IMR-90 (cell line): ENCODE data around the gene HIC2. TPM values are rescaled to one million over a fixed set of nuclear protein-coding genes. Genes with fewer than 3 reads are reported as not detected.
"Not testable (repeated sequence)": the region's sequence is repeated elsewhere in the genome, so short reads cannot be mapped to it uniquely, and the experiment has no call there.

Experiments
- ATAC-seq: fragments of 200-7000 bp; cut with Tn5 transposase; 2 replicates; pipeline ENCODE4 v1.9.1; 2020; ENCODE audit warnings: low read depth, mild to moderate bottlenecking, moderate library complexity
- BruUV-seq: library from RNA; stranded (reverse); fragments of 400-500 nt; replicated peaks from 2 replicates; lab custom pipeline; 2021; lab: Mats Ljungman, UMichigan
- CTCF ChIA-PET: fragments of 300-600 bp; formaldehyde crosslinking; extraction: SDS; loops from one replicate; lab custom pipeline; 2021; ENCODE audit warnings: antibody characterized with exemption; lab: Yijun Ruan, JAX
- POLR2A ChIA-PET: fragments of 300-600 bp; sonication (Branson Sonifier 250); formaldehyde crosslinking; loops from one replicate; lab custom pipeline; 2022; ENCODE audit warnings: antibody characterized with exemption; ENCODE audit not compliant: unreplicated experiment; lab: Charles Lee
- DNase-seq: peaks from one replicate; pipeline ENCODE4 v3.0.0; 2013
- H2AFZ ChIP-seq: replicated peaks from 2 replicates; pipeline ENCODE3; 2013; ENCODE audit warnings: low read length, mild to moderate bottlenecking; ENCODE audit not compliant: poor library complexity
- H2AK5ac ChIP-seq: 2 replicates; pipeline ENCODE4 v1.6.1; 2013; ENCODE audit warnings: low read depth, low read length, inconsistent platforms
- H2AK9ac ChIP-seq: replicated peaks from 2 replicates; pipeline ENCODE3; 2013; ENCODE audit warnings: mild to moderate bottlenecking, low read depth, low read length, moderate library complexity; ENCODE audit not compliant: poor library complexity
- H2BK120ac ChIP-seq: 2 replicates; pipeline ENCODE4 v1.6.1; 2013; ENCODE audit warnings: low read depth, low read length, inconsistent platforms
- H2BK15ac ChIP-seq: 3 replicates; pipeline ENCODE4 v1.6.1; 2013; ENCODE audit warnings: low read depth, low read length, inconsistent platforms
- H2BK20ac ChIP-seq: 2 replicates; pipeline ENCODE4 v1.6.1; 2013; ENCODE audit warnings: low read depth, mild to moderate bottlenecking, inconsistent platforms, low read length, moderate library complexity
- H2BK5ac ChIP-seq: 2 replicates; pipeline ENCODE4 v1.6.1; 2013; ENCODE audit warnings: mild to moderate bottlenecking, low read depth, low read length, inconsistent platforms; ENCODE audit not compliant: poor library complexity, severe bottlenecking
- H3K14ac ChIP-seq: replicated peaks from 2 replicates; pipeline ENCODE4 v1.6.1; 2013; ENCODE audit warnings: low read depth, low read length, inconsistent platforms
- H3K18ac ChIP-seq: 2 replicates; pipeline ENCODE4 v1.6.1; 2013; ENCODE audit warnings: low read depth, low read length, control low read depth
- H3K23ac ChIP-seq: 2 replicates; pipeline ENCODE4 v1.6.1; 2013; ENCODE audit warnings: low read depth, low read length, inconsistent platforms
- H3K27ac ChIP-seq: 2 replicates; pipeline ENCODE4 v1.5.1; 2013; ENCODE audit warnings: mild to moderate bottlenecking, control low read depth, low read length; ENCODE audit not compliant: insufficient read depth
- H3K27me3 ChIP-seq: 2 replicates; pipeline ENCODE4 v1.6.1; 2013; ENCODE audit warnings: low read length; ENCODE audit not compliant: control insufficient read depth, insufficient read depth
- H3K36me3 ChIP-seq: 2 replicates; pipeline ENCODE4 v1.6.1; 2013; ENCODE audit warnings: low read length, mixed read lengths; ENCODE audit not compliant: control insufficient read depth, insufficient read depth
- H3K4ac ChIP-seq: 2 replicates; pipeline ENCODE4 v1.6.1; 2013; ENCODE audit warnings: low read depth, low read length, inconsistent platforms
- H3K4me1 ChIP-seq: 2 replicates; pipeline ENCODE4 v1.6.1; 2013; ENCODE audit warnings: low read length, mixed read lengths; ENCODE audit not compliant: control insufficient read depth, insufficient read depth
- H3K4me2 ChIP-seq: 2 replicates; pipeline ENCODE4 v1.6.1; 2013; ENCODE audit warnings: low read depth, mild to moderate bottlenecking, control low read depth, low read length, moderate library complexity
- H3K4me3 ChIP-seq: 2 replicates; pipeline ENCODE4 v1.5.1; 2013; ENCODE audit warnings: low read depth, mild to moderate bottlenecking, control low read depth, low read length, moderate library complexity; ENCODE audit not compliant: insufficient read depth
- H3K56ac ChIP-seq: 2 replicates; pipeline ENCODE4 v1.6.1; 2013; ENCODE audit warnings: low read length, inconsistent platforms; ENCODE audit not compliant: insufficient read depth; ENCODE audit errors: extremely low read depth
- H3K79me1 ChIP-seq, 2 experiments: 2 replicates each; pipeline ENCODE4 v1.6.1; 2013; ENCODE audit warnings: low read length in 2 of 2, inconsistent platforms in 1 of 2, low read depth in 1 of 2
- H3K9ac ChIP-seq: 2 replicates; pipeline ENCODE4 v1.6.1; 2013; ENCODE audit warnings: low read depth, low read length, control low read depth
- H3K9me1 ChIP-seq: 2 replicates; pipeline ENCODE4 v1.6.1; 2013; ENCODE audit warnings: low read length, inconsistent platforms; ENCODE audit not compliant: insufficient read depth
- H3K9me3 ChIP-seq: 2 replicates; pipeline ENCODE4 v1.6.1; 2013; ENCODE audit warnings: low read length; ENCODE audit not compliant: control insufficient read depth, insufficient read depth
- H4K20me1 ChIP-seq: 2 replicates; pipeline ENCODE4 v1.6.1; 2013; ENCODE audit warnings: low read length, inconsistent platforms; ENCODE audit not compliant: insufficient read depth
- H4K5ac ChIP-seq: 2 replicates; pipeline ENCODE4 v1.6.1; 2013; ENCODE audit warnings: mild to moderate bottlenecking, low read depth, low read length, control low read depth
- H4K8ac ChIP-seq, 2 experiments: 2 replicates each; pipeline ENCODE4 v1.6.1; 2013; ENCODE audit warnings: low read depth in 2 of 2, low read length in 2 of 2, control low read depth in 1 of 2, inconsistent platforms in 1 of 2
- H4K91ac ChIP-seq: 2 replicates; pipeline ENCODE4 v1.6.1; 2013; ENCODE audit warnings: low read depth, low read length, inconsistent platforms; ENCODE audit not compliant: insufficient read depth
- WGBS, 2 experiments: methylation state at CpG; one replicate each; pipeline versions ENCODE4 v1.1.5 to v1.1.7; 2013; ENCODE audit warnings: missing lambda C conversion rate in 2 of 2; ENCODE audit not compliant: insufficient read length in 1 of 2; ENCODE audit errors: extremely low coverage in 2 of 2; 5-methylcytosine and 5-hydroxymethylcytosine counted together
- dilution Hi-C: fragments of 300-500 bp; cut with HindIII; formaldehyde crosslinking; loops from one replicate; pipeline ENCODE4 v1.14.3; 2018; ENCODE audit warnings: low sequenced_read_pairs; ENCODE audit not compliant: unreplicated experiment
- in situ Hi-C: fragments of 300-500 bp; cut with MboI; formaldehyde crosslinking; loops from 3 replicates; pipeline ENCODE4 v1.14.3; 2019; ENCODE audit warnings: low sequenced_read_pairs, inconsistent platforms, mixed read lengths
- intact Hi-C: fragments of 100-400 bp; cut with micrococcal nuclease; formaldehyde crosslinking; loops from 2 replicates; pipeline ENCODE4 v1.10.0; 2022
- polyA plus RNA-seq, 3 experiments: library from polyadenylated mRNA; depleted of rRNA; stranded (reverse); fragments of >200 nt; gene quantifications; 2 replicates each; pipeline ENCODE4 v1.2.3, GENCODE V29; 2012; ENCODE audit warnings: low replicate concordance in 1 of 3
- total RNA-seq: library from RNA; depleted of rRNA; stranded (reverse); fragments of >200 nt; gene quantifications from 2 replicates; pipeline ENCODE4 v1.2.3, GENCODE V29; 2012

HIC2 gene
- total and polyA plus RNA-seq, 2 of the 4 experiments (the other 2 are of a cell fraction), result 1.4 to 2.4 TPM

DNA sequence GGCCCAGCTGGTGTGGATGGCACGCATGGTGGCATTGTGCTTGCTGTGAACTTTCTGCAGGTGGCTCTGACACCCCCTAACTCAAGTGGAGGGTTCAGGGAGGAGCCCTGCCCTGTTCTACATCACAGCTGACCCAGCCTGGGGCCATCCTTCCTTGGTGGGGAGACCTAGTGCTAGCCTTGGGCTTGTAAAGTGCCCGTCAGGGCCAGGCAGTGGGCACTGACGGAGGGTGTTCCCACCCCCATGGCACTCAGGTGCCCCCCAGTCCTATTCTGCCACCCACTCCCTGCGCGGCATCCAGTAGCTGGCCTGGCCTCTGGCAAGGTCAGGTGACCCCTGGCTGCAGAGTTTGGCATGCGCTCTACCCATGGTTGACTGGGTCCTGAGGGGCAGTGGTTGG, 24.0 kb downstream of the HIC2 start:
- dilution Hi-C loops, result not testable (repeated sequence)

DNA sequence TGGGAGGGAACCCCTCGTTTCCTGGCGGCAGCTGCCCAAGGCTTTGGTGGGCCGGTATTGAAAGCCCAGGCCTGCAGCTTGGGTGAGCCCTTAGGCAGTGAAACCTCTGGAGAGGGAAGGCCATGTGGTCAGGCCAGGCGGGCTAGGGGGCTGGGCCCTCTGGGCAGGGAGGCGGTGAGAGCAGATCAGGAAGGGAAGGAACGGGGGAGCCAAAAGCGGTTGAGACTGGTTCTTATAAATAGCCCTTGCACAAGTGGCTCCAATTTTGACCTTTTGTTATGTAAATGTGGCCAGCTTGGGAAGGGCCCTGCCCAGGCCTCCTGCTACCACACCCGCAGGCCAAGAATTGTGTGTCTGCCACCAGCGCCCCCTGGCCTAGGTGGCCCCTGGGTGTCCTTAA, 25.0 kb downstream of the HIC2 start:
- H2AFZ ChIP-seq, DNase-seq, H3K4ac ChIP-seq, CTCF ChIA-PET, H3K27me3 ChIP-seq, H3K56ac ChIP-seq, ATAC-seq, intact Hi-C loops, H2AK5ac ChIP-seq, H3K9me1 ChIP-seq, H2BK120ac ChIP-seq, H3K4me2 ChIP-seq, H3K9ac ChIP-seq, H2BK15ac ChIP-seq, H4K91ac ChIP-seq, dilution Hi-C loops, H3K18ac ChIP-seq, in situ Hi-C loops, H3K9me3 ChIP-seq, H2AK9ac ChIP-seq, H3K23ac ChIP-seq, H3K4me3 ChIP-seq, POLR2A ChIA-PET, H3K27ac ChIP-seq, H3K14ac ChIP-seq, H4K8ac ChIP-seq, BruUV-seq, H2BK20ac ChIP-seq, H4K5ac ChIP-seq, H2BK5ac ChIP-seq, H3K4me1 ChIP-seq: not testable (repeated sequence)
- WGBS, 2 experiments, result no CpG with 5 or more reads among the region's 9 CpGs
- Histone ChIP-seq H3K79me1 (peaks cover 4 to 22% of the 10 kb centered on the region in 2 experiments; a peak in 3 of 4 replicates), H3K36me3 (peaks cover 33% of the 10 kb centered on the region), H4K20me1 (peaks cover 20% of the 10 kb centered on the region; the same call in 1 of the 2 replicates)

More for the DNA sequence above, 24.0 kb downstream of the HIC2 start:
- H4K5ac ChIP-seq, H2BK120ac ChIP-seq, H2BK15ac ChIP-seq, H2AK9ac ChIP-seq, H3K27ac ChIP-seq, H3K4me3 ChIP-seq, H2AFZ ChIP-seq, H2BK20ac ChIP-seq, intact Hi-C loops, H4K8ac ChIP-seq, CTCF ChIA-PET, H3K9me3 ChIP-seq, H3K4ac ChIP-seq, H3K56ac ChIP-seq, in situ Hi-C loops, H2AK5ac ChIP-seq, H3K9ac ChIP-seq, H4K91ac ChIP-seq, H3K4me2 ChIP-seq, ATAC-seq, H3K23ac ChIP-seq, H3K4me1 ChIP-seq, DNase-seq, H3K27me3 ChIP-seq, H2BK5ac ChIP-seq, POLR2A ChIA-PET, H3K18ac ChIP-seq, H3K14ac ChIP-seq, H3K9me1 ChIP-seq, BruUV-seq: not testable (repeated sequence)
- no CpG with 5 or more reads among the region's 6 CpGs for WGBS, 2 experiments
- Histone ChIP-seq H3K36me3 (peaks cover 24% of the 10 kb centered on the region), H3K79me1 (peaks cover under 1 to 22% of the 10 kb centered on the region in 2 experiments; a peak in 3 of 4 replicates), H4K20me1 (peaks cover 22% of the 10 kb centered on the region)
